Smooth muscle cell (in vitro differentiated cells): ENCODE results near the gene PABPN1L. TPM values are rescaled to one million over a fixed set of nuclear protein-coding genes. Genes with fewer than 3 reads are reported as not detected.

Source experiments
- DNase-seq: peaks from one replicate; lab custom pipeline; 2025; ENCODE audit not compliant: unreplicated experiment; lab: John Stamatoyannopoulos, UW
- H2AFZ ChIP-seq: fragments of 200-600 bp; sonication (generic); 2 replicates; pipeline ENCODE4 v1.6.0; 2016; ENCODE audit warnings: antibody characterized with exemption, low read depth, mild to moderate bottlenecking
- H3F3A ChIP-seq: fragments of 200-600 bp; sonication (generic); 2 replicates; pipeline ENCODE4 v1.6.0; 2017; ENCODE audit warnings: antibody characterized with exemption, low read depth
- H3K27ac ChIP-seq: fragments of 200-600 bp; sonication (generic); 2 replicates; pipeline ENCODE4 v1.5.1; 2016; ENCODE audit warnings: low read depth, mild to moderate bottlenecking
- H3K27me3 ChIP-seq: fragments of 200-600 bp; sonication (generic); 2 replicates; pipeline ENCODE4 v1.6.1; 2016; ENCODE audit warnings: low read depth, mild to moderate bottlenecking
- H3K36me3 ChIP-seq: fragments of 200-600 bp; sonication (generic); 2 replicates; pipeline ENCODE4 v1.5.1; 2016; ENCODE audit warnings: low read depth
- H3K4me1 ChIP-seq: fragments of 200-600 bp; sonication (generic); 2 replicates; pipeline ENCODE4 v1.5.1; 2016; ENCODE audit warnings: low read depth
- H3K4me2 ChIP-seq: fragments of 200-600 bp; sonication (generic); 2 replicates; pipeline ENCODE4 v1.6.0; 2016; ENCODE audit warnings: mild to moderate bottlenecking
- H3K4me3 ChIP-seq: fragments of 200-600 bp; sonication (generic); 2 replicates; pipeline ENCODE4 v1.5.1; 2016; ENCODE audit warnings: mild to moderate bottlenecking
- H3K79me2 ChIP-seq: fragments of 200-600 bp; sonication (generic); 2 replicates; pipeline ENCODE4 v1.6.0; 2016; ENCODE audit warnings: low read depth, mild to moderate bottlenecking
- H3K9ac ChIP-seq: fragments of 200-600 bp; sonication (generic); 2 replicates; pipeline ENCODE4 v1.6.0; 2016; ENCODE audit warnings: low read depth
- H3K9me3 ChIP-seq: fragments of 200-600 bp; sonication (generic); replicated peaks from 2 replicates; pipeline ENCODE4 v1.5.1; 2016; ENCODE audit warnings: low read depth
- H4K20me1 ChIP-seq: fragments of 200-600 bp; sonication (generic); 2 replicates; pipeline ENCODE4 v1.6.0; 2016; ENCODE audit warnings: low read depth
- WGBS: methylation state at CpG from one replicate; pipeline ENCODE4 v1.1.7; 2016; ENCODE audit warnings: low lambda C conversion rate; 5-methylcytosine and 5-hydroxymethylcytosine counted together
- polyA plus RNA-seq: library from polyadenylated mRNA; unstranded; fragments of >200 nt; fragmentation: Nextera tagmentation; extraction: Ambion mirVana; gene quantifications from 2 replicates; pipeline ENCODE4 v1.2.1, GENCODE V29; 2016
- total RNA-seq: library from RNA; depleted of rRNA; stranded (reverse); fragments of >200 nt; gene quantifications from 2 replicates; pipeline ENCODE4 v1.2.3, GENCODE V29; 2014
- TF ChIP-seq, protein P1 (sequence below): fragments of 200-600 bp; sonication (generic); IDR thresholded peaks from 2 replicates; pipeline ENCODE4 v1.5.1; 2017; ENCODE audit warnings: borderline replicate concordance, mild to moderate bottlenecking, antibody characterized with exemption; ENCODE audit not compliant: insufficient read depth, poor library complexity, severe bottlenecking

The PABPN1L gene
- total and polyA plus RNA-seq, 2 experiments from 2014 or later, result not detected

DNA sequence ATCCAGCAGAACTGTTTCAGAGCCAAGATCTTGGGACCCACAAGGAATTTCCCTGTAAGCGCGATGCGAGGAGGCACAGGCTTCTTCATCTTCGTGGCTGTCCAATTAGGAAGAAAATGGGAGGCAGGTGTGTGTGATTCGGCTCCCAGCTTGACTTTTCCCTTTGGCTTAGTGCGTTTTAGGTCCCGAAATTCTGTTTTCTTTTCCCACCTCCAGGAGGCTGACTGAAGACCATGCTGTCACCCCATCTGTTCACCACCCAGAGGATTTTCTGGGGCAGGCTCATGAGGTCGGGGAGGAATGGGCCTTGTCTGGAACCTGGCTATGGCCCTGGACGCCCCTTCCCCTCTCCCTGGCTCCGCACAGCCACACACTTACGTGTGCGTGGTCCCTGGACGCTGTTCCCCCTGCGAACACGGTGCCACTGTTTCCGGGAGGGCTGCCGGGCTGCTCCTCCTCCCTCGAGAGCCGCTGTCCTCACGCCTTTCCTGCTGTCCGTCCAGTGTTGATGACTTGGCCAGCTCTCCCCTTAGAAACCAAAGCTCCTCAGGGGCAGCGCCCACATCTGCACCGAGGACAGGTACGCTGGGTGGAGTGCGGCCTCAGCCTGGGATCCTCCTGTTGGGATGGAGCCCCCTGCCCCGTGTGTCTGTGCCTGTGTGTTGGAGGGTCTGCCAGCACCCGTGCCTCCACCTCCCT, 2.7 kb upstream of the PABPN1L start:
- 93% methylated on average over 27 of the region's 27 CpGs for WGBS
- no peak for DNase-seq
- Histone ChIP-seq H3K36me3 (no peaks in the 10 kb centered on the region), H3K4me2 (no peak overlapping the region), H2AFZ (no peak overlapping the region), H3K4me3 (no peak overlapping the region), H3K27me3 (no peaks in the 10 kb centered on the region), H3K79me2 (no peaks in the 10 kb centered on the region), H4K20me1 (no peaks in the 10 kb centered on the region), H3K27ac (no peak overlapping the region), H3K9me3 (no peaks in the 10 kb centered on the region), H3K9ac (no peak overlapping the region), H3F3A (no peaks in the 10 kb centered on the region), H3K4me1 (no peaks in the 10 kb centered on the region)
- TF ChIP-seq, protein P1, sequence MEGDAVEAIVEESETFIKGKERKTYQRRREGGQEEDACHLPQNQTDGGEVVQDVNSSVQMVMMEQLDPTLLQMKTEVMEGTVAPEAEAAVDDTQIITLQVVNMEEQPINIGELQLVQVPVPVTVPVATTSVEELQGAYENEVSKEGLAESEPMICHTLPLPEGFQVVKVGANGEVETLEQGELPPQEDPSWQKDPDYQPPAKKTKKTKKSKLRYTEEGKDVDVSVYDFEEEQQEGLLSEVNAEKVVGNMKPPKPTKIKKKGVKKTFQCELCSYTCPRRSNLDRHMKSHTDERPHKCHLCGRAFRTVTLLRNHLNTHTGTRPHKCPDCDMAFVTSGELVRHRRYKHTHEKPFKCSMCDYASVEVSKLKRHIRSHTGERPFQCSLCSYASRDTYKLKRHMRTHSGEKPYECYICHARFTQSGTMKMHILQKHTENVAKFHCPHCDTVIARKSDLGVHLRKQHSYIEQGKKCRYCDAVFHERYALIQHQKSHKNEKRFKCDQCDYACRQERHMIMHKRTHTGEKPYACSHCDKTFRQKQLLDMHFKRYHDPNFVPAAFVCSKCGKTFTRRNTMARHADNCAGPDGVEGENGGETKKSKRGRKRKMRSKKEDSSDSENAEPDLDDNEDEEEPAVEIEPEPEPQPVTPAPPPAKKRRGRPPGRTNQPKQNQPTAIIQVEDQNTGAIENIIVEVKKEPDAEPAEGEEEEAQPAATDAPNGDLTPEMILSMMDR, result no peak

DNA sequence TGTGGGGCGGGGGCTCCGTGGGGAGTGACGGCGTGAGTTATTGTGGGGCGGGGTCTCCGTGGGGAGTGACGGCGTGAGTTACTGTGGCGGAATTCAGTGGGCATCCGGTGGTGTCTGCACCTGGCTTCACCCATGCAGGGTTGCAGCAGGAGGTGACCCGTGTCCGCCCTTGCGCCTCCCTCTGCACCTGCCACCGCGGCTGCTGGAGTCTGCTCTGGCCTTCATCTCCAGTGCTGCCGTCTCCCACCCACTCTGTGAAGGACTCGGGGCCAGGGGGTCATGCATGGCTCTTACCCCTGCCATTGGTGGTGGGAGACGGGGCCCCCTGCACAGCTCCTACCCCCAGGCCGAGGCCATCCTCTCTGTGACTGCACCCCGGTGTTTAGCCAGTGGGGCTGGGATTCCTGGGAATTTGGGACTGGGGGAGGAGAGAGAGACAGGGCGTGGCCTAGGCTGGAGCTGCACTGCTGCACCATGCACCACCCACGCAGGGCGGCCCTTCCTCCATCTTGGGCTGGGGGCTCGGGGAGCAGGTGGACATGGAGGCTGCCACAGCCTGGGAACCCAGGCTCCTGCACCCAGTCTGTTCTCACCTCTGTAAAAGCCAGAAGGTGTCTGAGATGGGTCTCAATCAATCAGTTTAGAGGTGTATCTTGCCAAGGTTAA, 1.3 kb upstream of the PABPN1L start:
- no peak for DNase-seq
- H3K27me3 ChIP-seq, result no peaks in the 10 kb centered on the region
- no peaks in the 10 kb centered on the region for H3K4me1 ChIP-seq
- H3K79me2 ChIP-seq, result no peaks in the 10 kb centered on the region
- H3F3A ChIP-seq, result no peaks in the 10 kb centered on the region
- no peak overlapping the region for H3K9ac ChIP-seq
- H3K9me3 ChIP-seq, result no peaks in the 10 kb centered on the region
- no peak overlapping the region for H3K27ac ChIP-seq
- no peaks in the 10 kb centered on the region for H4K20me1 ChIP-seq
- no peak overlapping the region for H2AFZ ChIP-seq
- H3K4me2 ChIP-seq, result no peak overlapping the region
- no peak overlapping the region for H3K4me3 ChIP-seq
- TF ChIP-seq, protein P1, result no peak
- WGBS, result 93% methylated on average over 24 of the region's 24 CpGs
- no peaks in the 10 kb centered on the region for H3K36me3 ChIP-seq

DNA sequence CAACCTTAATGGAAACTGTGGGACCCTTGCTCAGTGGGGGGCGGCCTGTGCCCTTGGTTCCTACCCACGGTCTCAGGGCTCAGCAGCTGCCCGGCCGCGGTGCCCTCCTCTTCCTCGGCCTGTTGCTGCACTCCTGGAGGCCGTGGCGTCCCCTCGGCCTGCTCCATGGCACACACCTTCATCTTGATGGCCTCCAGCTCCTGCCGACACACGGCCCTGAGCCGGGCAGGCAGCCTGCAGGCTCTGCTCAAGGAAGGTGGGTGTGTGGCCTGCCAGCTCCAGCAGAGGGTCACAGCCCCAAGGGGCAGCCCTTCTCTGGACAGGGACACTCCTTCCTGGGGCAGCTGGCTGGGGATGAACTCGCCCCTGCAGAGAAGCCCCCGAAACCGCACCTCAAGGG, 718 bp downstream of the PABPN1L start:
- no peak overlapping the region for H3K9ac ChIP-seq
- H3K36me3 ChIP-seq, result no peaks in the 10 kb centered on the region
- no peaks in the 10 kb centered on the region for H3K4me1 ChIP-seq
- no peak overlapping the region for H3K27ac ChIP-seq
- no peak for DNase-seq
- TF ChIP-seq, protein P1, result no peak
- H3K27me3 ChIP-seq, result no peaks in the 10 kb centered on the region
- no peaks in the 10 kb centered on the region for H4K20me1 ChIP-seq
- no peak overlapping the region for H3K4me3 ChIP-seq
- no peak overlapping the region for H3K4me2 ChIP-seq
- no peak overlapping the region for H2AFZ ChIP-seq
- no peaks in the 10 kb centered on the region for H3K79me2 ChIP-seq
- H3F3A ChIP-seq, result no peaks in the 10 kb centered on the region
- 92% methylated on average over 15 of the region's 15 CpGs for WGBS
- no peaks in the 10 kb centered on the region for H3K9me3 ChIP-seq
